D341Med (cell line): ENCODE measurements around the gene TP73.
A peak's percentile ranks its signal among the peaks of the same experiment; 100 is the strongest.

Experiments
- DNase-seq: peaks from one replicate; pipeline ENCODE4 v3.0.0; 2012; ENCODE audit warnings: low spot score

TP73 gene

GRCh38 chr1:3689138-3689750 is 36.9 kb downstream of the TP73 start:
- no peak for DNase-seq

- no peak for DNase-seq
These were observed 38.2 kb downstream of the TP73 start for GRCh38 chr1:3690282-3691065.

GRCh38 chr1:3691421-3692204 is 39.3 kb downstream of the TP73 start:
- DNase-seq: peak; percentile 83

- DNase-seq: peak; percentile 56
These were observed 40.3 kb downstream of the TP73 start for GRCh38 chr1:3692598-3692997.

- no peak for DNase-seq
These were observed 41.0 kb downstream of the TP73 start for GRCh38 chr1:3693321-3693720.

- DNase-seq: peak; percentile 83
These were observed 43.3 kb downstream of the TP73 start for GRCh38 chr1:3695326-3696217.

GRCh38 chr1:3696689-3697088 is 44.4 kb downstream of the TP73 start:
- DNase-seq: no peak

GRCh38 chr1:3697104-3697503 is 44.8 kb downstream of the TP73 start:
- no peak for DNase-seq

- DNase-seq: peak; percentile 82
These were observed 45.5 kb downstream of the TP73 start for GRCh38 chr1:3697810-3698209.

GRCh38 chr1:3698660-3699408 is 46.5 kb downstream of the TP73 start:
- no peak for DNase-seq

- no peak for DNase-seq
These were observed 47.3 kb downstream of the TP73 start for GRCh38 chr1:3699596-3699995.

GRCh38 chr1:3700631-3701030 is 48.3 kb downstream of the TP73 start:
- DNase-seq: no peak

- DNase-seq: no peak
These were observed 50.2 kb downstream of the TP73 start for GRCh38 chr1:3702528-3702927.

GRCh38 chr1:3702990-3703728 is 50.8 kb downstream of the TP73 start:
- DNase-seq: no peak

- no peak for DNase-seq
These were observed 51.6 kb downstream of the TP73 start for GRCh38 chr1:3703786-3704371.

- DNase-seq: no peak
These were observed 53.1 kb downstream of the TP73 start for GRCh38 chr1:3705341-3705950.

- no peak for DNase-seq
These were observed 54.5 kb downstream of the TP73 start for GRCh38 chr1:3706651-3707297.

- DNase-seq: no peak
These were observed 55.1 kb downstream of the TP73 start for GRCh38 chr1:3707298-3707938.

- no peak for DNase-seq
These were observed 55.6 kb downstream of the TP73 start for GRCh38 chr1:3707939-3708328.
